ENCODE measurements around the gene TAS2R38.

TAS2R38 gene

DNA sequence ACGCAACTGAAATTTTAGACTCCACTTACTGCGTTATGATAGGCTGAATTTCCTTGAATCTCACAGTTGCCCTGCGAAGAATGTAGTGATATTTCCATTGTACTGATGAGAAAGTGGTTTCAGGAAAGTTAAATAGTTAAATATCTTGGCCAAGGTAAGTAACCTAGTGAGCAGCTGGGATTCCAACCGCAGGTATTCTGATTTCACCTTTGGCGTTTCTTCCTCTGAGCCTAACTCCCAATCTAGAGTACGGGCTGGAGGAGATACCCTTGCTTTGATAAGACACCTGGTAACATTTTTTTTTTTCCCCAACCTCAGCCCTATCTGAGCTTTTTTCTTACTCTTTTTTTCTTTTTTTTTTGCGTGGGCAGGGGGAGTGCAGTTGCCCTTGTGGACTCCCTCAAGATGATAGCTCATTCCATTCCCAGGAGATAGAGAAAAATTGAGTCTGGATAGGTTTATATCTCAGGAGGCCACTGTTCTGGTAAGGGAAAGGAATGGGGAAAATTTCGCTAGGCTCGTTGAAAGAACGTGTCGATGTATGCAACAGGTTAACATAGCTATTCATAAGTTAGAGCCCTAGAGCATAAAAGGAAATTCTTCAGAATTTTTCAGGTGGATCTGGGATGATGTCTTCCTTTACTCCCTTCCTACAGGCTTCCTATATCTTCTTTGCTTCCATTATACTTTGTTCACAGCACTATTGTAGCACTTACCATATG, 3.1 kb upstream of the TAS2R38 start:
- Histone ChIP-seq H3K27me3 (no peaks in the 10 kb centered on the region), H3K4me1 (ENCODE audit: control insufficient read depth in 1 of 2, insufficient read depth in 1 of 2, low read depth in 1 of 2, low read length in 1 of 2) (peaks cover 44% of the 10 kb centered on the region in 2 experiments), H3K36me3 (no peaks in the 10 kb centered on the region), H3K27ac (peak overlapping the region; percentile 58), H3K4me3 (ENCODE audit: low read depth in 1 of 2, low read length in 1 of 2) (peak overlapping the region; percentile 55 to 58), H3K9me3 (no peaks in the 10 kb centered on the region)
- TF ChIP-seq, protein P1, sequence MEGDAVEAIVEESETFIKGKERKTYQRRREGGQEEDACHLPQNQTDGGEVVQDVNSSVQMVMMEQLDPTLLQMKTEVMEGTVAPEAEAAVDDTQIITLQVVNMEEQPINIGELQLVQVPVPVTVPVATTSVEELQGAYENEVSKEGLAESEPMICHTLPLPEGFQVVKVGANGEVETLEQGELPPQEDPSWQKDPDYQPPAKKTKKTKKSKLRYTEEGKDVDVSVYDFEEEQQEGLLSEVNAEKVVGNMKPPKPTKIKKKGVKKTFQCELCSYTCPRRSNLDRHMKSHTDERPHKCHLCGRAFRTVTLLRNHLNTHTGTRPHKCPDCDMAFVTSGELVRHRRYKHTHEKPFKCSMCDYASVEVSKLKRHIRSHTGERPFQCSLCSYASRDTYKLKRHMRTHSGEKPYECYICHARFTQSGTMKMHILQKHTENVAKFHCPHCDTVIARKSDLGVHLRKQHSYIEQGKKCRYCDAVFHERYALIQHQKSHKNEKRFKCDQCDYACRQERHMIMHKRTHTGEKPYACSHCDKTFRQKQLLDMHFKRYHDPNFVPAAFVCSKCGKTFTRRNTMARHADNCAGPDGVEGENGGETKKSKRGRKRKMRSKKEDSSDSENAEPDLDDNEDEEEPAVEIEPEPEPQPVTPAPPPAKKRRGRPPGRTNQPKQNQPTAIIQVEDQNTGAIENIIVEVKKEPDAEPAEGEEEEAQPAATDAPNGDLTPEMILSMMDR (IDR thresholded peaks at IDR 0.05), result no peak

DNA sequence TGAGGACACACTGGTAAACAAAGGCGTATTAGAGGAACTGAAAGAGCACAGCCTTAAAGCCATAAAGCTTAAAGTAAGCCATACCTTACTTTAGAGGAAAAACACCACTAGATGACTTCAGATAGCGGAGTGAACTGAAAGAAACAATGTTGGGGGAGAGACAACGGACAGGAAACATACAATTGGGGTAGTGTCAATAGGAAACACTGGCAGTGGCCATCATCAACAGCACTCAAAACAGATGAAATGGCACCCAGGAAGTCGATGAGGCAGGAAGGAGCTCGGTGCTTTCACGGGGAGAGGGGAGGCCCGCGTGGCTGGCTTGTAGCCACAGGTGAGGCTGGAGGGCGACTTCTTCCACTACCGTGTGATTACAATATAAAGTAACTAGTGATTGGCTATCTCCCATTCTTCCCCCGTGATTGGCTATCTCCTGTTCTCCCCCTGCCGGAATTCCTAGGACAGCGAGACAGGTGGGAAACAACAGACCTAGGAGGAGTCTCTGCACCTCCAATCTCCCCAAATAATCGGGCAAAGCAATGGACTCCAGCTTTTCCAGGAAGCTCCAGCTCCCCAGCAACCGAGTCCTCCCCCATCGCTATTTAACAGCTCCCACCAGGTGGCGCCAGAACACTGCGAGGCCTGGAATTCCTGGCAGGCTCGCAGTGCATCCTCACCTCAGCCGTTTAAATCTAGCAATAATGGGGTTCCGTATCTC, 2.4 kb upstream of the TAS2R38 start:
- H3K9me3 ChIP-seq, result no peaks in the 10 kb centered on the region
- H3K27me3 ChIP-seq, result no peaks in the 10 kb centered on the region
- peaks cover 44% of the 10 kb centered on the region in 2 experiments for H3K4me1 ChIP-seq (ENCODE audit: control insufficient read depth in 1 of 2, insufficient read depth in 1 of 2, low read depth in 1 of 2, low read length in 1 of 2)
- H3K4me3 ChIP-seq (ENCODE audit: low read depth in 1 of 2, low read length in 1 of 2), result peak overlapping the region; percentile 55 to 58
- H3K36me3 ChIP-seq, result no peaks in the 10 kb centered on the region
- TF ChIP-seq, protein P1 (IDR thresholded peaks at IDR 0.05), result peak; percentile 85
- H3K27ac ChIP-seq, result peak overlapping the region; percentile 58

DNA sequence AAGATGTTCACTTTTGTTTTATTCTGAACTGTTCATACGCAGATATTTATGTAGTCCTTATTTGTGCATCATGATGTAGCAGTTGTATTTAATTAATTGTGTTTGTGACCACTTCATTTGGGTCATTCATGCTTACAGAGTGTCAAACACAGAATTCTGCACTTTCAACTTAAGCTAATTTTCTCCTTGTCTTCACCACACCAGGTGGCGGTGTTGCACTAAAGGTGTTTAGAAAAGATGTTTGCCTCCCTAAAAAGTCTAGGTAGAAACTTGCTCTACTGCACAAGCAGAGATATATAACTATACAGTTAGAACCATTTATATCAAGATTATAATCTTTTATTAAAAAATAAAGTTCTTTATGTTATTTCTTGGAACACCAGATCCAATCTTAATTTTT, 1.3 kb upstream of the TAS2R38 start:
- TF ChIP-seq, protein P1 (IDR thresholded peaks at IDR 0.05), result no peak
- H3K4me3 ChIP-seq (ENCODE audit: low read depth in 1 of 2, low read length in 1 of 2), result no peak overlapping the region
- H3K9me3 ChIP-seq, result no peaks in the 10 kb centered on the region
- H3K27me3 ChIP-seq, result no peaks in the 10 kb centered on the region
- H3K4me1 ChIP-seq (ENCODE audit: control insufficient read depth in 1 of 2, insufficient read depth in 1 of 2, low read depth in 1 of 2, low read length in 1 of 2), result peaks cover 38 to 40% of the 10 kb centered on the region in 2 experiments
- peak overlapping the region; percentile 58 for H3K27ac ChIP-seq
- H3K36me3 ChIP-seq, result no peaks in the 10 kb centered on the region

DNA sequence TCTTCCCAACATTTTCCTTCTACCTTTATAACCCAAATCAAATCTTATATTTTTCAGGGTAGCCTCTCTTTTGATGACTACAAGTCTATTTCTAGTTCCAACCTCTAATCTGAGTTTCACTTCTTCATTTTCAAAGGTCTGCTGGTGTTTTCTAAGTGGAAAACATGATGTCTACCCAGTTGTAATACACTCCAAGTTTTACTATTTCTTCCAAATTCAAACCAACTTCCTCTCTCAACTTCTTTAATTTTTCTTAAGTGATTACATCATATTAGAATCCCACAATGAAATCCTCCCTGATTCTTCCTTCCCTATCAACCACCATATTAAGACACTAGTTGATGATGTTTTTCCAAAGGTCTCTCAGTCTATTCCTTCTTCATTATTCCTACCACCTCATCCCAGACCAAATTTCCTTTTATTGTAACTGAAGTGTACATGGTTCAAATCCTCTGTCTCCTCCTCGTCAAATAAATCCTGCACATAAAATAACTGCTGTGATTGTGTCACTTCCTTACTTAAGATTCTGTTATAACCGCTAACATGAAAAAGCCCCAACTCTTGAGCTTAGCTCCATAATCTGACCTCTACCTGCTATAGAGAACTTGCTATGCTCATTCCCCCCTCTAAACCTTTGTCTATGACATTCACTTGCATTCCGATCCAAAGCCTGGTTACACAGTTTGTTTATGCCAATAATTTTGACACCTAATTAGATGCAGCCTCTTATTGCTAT, 12.7 kb downstream of the TAS2R38 start:
- Histone ChIP-seq H3K27ac (peak overlapping the region; percentile 78), H3K4me3 (ENCODE audit: low read depth in 1 of 2, low read length in 1 of 2) (peak overlapping the region in 1 of 2 experiments; percentile 36), H3K36me3 (no peaks in the 10 kb centered on the region), H3K9me3 (no peaks in the 10 kb centered on the region), H3K27me3 (no peaks in the 10 kb centered on the region), H3K4me1 (ENCODE audit: control insufficient read depth in 1 of 2, insufficient read depth in 1 of 2, low read depth in 1 of 2, low read length in 1 of 2) (peaks cover 34 to 52% of the 10 kb centered on the region in 2 experiments)
- TF ChIP-seq, protein P1 (IDR thresholded peaks at IDR 0.05), result no peak

DNA sequence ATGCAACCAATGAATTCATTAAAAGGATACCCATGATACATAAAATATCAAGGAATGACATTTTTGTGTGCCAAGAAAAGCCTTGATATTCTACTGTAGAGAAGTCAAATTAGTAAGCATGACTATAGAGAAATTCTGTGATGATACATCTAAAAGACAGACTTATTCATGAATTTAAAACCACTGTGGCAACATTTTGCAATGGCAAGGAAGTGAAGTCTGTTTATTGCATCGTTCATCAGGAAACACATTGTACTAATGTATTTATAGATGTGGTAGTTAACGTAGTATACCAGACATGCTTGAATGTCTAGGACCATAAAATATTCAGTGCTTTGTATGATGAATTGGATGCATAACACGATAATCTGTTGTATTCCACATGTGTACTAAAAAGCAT, 17.5 kb downstream of the TAS2R38 start:
- Histone ChIP-seq H3K4me1 (ENCODE audit: control insufficient read depth in 1 of 2, insufficient read depth in 1 of 2, low read depth in 1 of 2, low read length in 1 of 2) (peaks cover 47 to 49% of the 10 kb centered on the region in 2 experiments), H3K27ac (peak overlapping the region; percentile 61)

More for the DNA sequence above, 17.5 kb downstream of the TAS2R38 start:
- H3K4me3 ChIP-seq (ENCODE audit: low read depth in 1 of 2, low read length in 1 of 2), result no peak overlapping the region
- no peaks in the 10 kb centered on the region for H3K27me3 ChIP-seq
- H3K36me3 ChIP-seq, result no peaks in the 10 kb centered on the region
- H3K9me3 ChIP-seq, result no peaks in the 10 kb centered on the region
- TF ChIP-seq, protein P1 (IDR thresholded peaks at IDR 0.05), result no peak
